IPS-20b (cell line): ENCODE measurements around the gene ZMAT5.

Source experiments
- H3K27ac ChIP-seq: one replicate; pipeline ENCODE4 v1.5.1; 2013; ENCODE audit warnings: low read length
- H3K27me3 ChIP-seq: 2 replicates; pipeline ENCODE4 v1.6.1; 2013; ENCODE audit warnings: mild to moderate bottlenecking, low read length, inconsistent platforms; ENCODE audit not compliant: insufficient read depth
- H3K36me3 ChIP-seq: 2 replicates; pipeline ENCODE4 v1.6.1; 2013; ENCODE audit warnings: low read depth, mild to moderate bottlenecking, inconsistent platforms, low read length, moderate library complexity; ENCODE audit not compliant: insufficient read depth
- H3K4me1 ChIP-seq: 2 replicates; pipeline ENCODE4 v1.6.1; 2013; ENCODE audit warnings: mild to moderate bottlenecking, control low read depth, inconsistent platforms, low read length, moderate library complexity; ENCODE audit not compliant: insufficient read depth
- H3K4me3 ChIP-seq: 2 replicates; pipeline ENCODE4 v1.5.1; 2013; ENCODE audit warnings: mild to moderate bottlenecking, low read length, inconsistent platforms
- H3K9ac ChIP-seq: 2 replicates; pipeline ENCODE4 v1.6.1; 2013; ENCODE audit warnings: low read depth, mild to moderate bottlenecking, inconsistent platforms, low read length, moderate library complexity
- H3K9me3 ChIP-seq: 2 replicates; pipeline ENCODE4 v1.6.1; 2013; ENCODE audit warnings: mild to moderate bottlenecking, low read depth, low read length, inconsistent platforms; ENCODE audit not compliant: insufficient read depth

ZMAT5 gene

GRCh38 chr22:29786031-29786430, 19.2 kb upstream of the ZMAT5 start:
- Histone ChIP-seq H3K27ac (no peak overlapping the region), H3K4me1 (peaks cover 6% of the 10 kb centered on the region; the same call in 1 of the 2 replicates), H3K4me3 (no peak overlapping the region), H3K27me3 (no peaks in the 10 kb centered on the region), H3K36me3 (peaks cover 30% of the 10 kb centered on the region), H3K9ac (no peak overlapping the region), H3K9me3 (no peaks in the 10 kb centered on the region)

DNA sequence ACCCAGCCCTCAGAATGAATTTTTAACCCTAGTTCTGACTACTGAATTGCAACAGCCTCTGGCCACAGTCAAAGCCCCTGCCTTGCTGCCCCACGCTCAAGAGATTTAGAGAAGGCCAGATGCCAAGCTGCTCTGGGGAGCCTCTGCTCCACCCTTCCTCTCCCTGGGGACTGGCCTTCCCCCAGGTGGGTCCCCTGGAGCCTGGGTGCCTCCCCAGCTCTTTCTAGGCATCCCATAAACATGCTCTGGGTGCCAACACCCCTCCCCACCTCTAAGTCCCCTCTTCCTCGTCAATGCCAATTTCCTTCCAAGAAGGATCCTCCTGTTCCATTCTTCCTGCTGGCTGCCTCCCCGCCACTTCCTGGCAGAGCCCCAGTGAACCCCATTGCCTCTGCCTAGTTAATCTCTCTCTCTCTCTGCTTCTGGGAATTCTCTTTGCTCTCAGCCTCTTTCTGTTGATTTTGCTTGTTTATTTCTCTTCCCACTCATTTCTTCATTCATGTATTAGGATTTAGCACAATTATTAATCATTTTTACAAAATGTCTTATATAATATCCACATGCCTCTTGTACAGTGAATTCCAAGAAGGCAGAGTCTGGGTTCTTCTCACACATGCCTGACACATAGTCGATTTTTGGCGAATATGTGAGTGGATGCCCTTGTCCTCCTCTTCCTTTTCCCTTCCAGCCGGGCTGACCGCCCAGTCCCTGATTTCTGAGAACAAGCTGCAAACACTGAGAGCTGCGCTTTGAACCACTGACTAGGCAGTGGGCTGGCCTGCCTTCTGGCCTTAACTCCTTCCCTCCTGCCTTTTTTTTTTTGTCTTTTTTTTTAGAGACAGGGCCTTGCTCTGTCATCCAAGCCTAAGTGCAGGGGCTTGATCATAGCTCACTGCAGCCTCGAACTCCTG, 17.9 kb upstream of the ZMAT5 start:
- Histone ChIP-seq H3K27me3 (no peaks in the 10 kb centered on the region), H3K9ac (no peak overlapping the region), H3K27ac (no peak overlapping the region), H3K9me3 (no peaks in the 10 kb centered on the region), H3K4me3 (no peak overlapping the region), H3K4me1 (peaks cover 6% of the 10 kb centered on the region; the same call in 1 of the 2 replicates), H3K36me3 (peaks cover 18% of the 10 kb centered on the region)

GRCh38 chr22:29782061-29782845, 15.4 kb upstream of the ZMAT5 start:
- no peak overlapping the region for H3K9ac ChIP-seq
- no peaks in the 10 kb centered on the region for H3K36me3 ChIP-seq
- H3K27me3 ChIP-seq, result no peaks in the 10 kb centered on the region
- H3K4me1 ChIP-seq, result peaks cover 6% of the 10 kb centered on the region
- H3K9me3 ChIP-seq, result no peaks in the 10 kb centered on the region
- H3K4me3 ChIP-seq, result no peak overlapping the region
- no peak overlapping the region for H3K27ac ChIP-seq

- H3K27me3 ChIP-seq, result no peaks in the 10 kb centered on the region
- no peaks in the 10 kb centered on the region for H3K9me3 ChIP-seq
- no peak overlapping the region for H3K27ac ChIP-seq
- no peaks in the 10 kb centered on the region for H3K36me3 ChIP-seq
- H3K4me3 ChIP-seq, result no peak overlapping the region
- H3K9ac ChIP-seq, result no peak overlapping the region
- peaks cover 4% of the 10 kb centered on the region for H3K4me1 ChIP-seq
Measured at GRCh38 chr22:29780748-29781676, 14.2 kb upstream of the ZMAT5 start.

GRCh38 chr22:29780220-29780619, 13.4 kb upstream of the ZMAT5 start:
- Histone ChIP-seq H3K4me3 (no peak overlapping the region), H3K27me3 (no peaks in the 10 kb centered on the region), H3K9me3 (no peaks in the 10 kb centered on the region), H3K4me1 (no peaks in the 10 kb centered on the region; the same call in 1 of the 2 replicates), H3K9ac (no peak overlapping the region), H3K27ac (no peak overlapping the region), H3K36me3 (no peaks in the 10 kb centered on the region)

DNA sequence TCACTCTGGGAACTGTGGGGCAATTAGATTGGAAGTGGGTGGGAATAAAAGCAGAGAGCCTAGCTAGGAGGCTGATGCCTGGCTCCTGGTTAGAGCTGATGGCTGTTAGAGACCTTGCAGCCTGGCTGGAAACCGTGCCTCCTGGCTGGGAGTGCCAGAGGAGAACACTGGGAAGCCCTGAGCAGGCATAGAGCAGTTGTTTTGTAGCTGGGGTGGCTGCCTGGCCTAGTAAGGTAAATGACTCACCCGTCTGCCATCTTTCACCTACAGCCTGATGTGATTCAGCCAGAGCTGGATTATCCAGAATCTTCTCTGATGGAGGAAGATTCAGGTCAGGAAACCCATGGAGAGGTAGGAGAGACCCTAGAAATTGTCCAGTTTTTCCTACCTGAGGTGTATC, 6.4 kb upstream of the ZMAT5 start:
- H3K27me3 ChIP-seq, result no peaks in the 10 kb centered on the region
- peaks cover 1% of the 10 kb centered on the region; the same call in 1 of the 2 replicates for H3K4me1 ChIP-seq
- no peak overlapping the region for H3K9ac ChIP-seq
- peaks cover 16% of the 10 kb centered on the region for H3K36me3 ChIP-seq
- H3K4me3 ChIP-seq, result no peak overlapping the region
- no peaks in the 10 kb centered on the region for H3K9me3 ChIP-seq
- H3K27ac ChIP-seq, result no peak overlapping the region

DNA sequence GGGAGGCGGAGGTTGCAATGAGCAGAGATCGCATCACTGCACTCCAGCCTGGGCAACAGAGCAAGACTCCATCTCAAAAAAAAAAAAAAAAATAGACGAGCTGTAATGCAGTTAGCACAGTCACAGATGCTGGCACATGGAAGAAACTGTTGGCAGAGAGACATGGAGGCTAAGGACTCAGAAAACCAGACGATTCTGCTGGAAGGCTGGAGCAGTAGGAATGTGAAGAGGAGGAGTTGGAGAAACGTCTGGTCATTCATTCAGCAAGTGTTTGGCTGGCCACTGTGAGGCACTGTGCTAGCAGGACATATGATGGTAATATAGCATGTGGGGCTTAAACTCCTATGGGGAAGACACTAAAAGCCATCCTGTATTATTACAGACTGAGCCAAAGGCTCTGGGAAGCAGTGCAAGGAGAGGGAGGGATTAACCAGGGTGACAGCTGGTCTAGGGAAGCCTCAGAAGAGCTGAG, 5.4 kb upstream of the ZMAT5 start:
- no peaks in the 10 kb centered on the region for H3K9me3 ChIP-seq
- no peak overlapping the region for H3K4me3 ChIP-seq
- H3K4me1 ChIP-seq, result peaks cover 5% of the 10 kb centered on the region; the same call in 1 of the 2 replicates
- H3K9ac ChIP-seq, result no peak overlapping the region
- H3K27me3 ChIP-seq, result no peaks in the 10 kb centered on the region
- no peak overlapping the region for H3K27ac ChIP-seq
- H3K36me3 ChIP-seq, result peaks cover 16% of the 10 kb centered on the region

- no peaks in the 10 kb centered on the region for H3K27me3 ChIP-seq
- H3K4me1 ChIP-seq, result peaks cover 5% of the 10 kb centered on the region; the same call in 1 of the 2 replicates
- H3K9ac ChIP-seq, result no peak overlapping the region
- H3K27ac ChIP-seq, result no peak overlapping the region
- no peak overlapping the region for H3K4me3 ChIP-seq
- peaks cover 16% of the 10 kb centered on the region for H3K36me3 ChIP-seq
- H3K9me3 ChIP-seq, result no peaks in the 10 kb centered on the region
Measured at GRCh38 chr22:29769723-29770321, 3.0 kb upstream of the ZMAT5 start.

GRCh38 chr22:29768052-29768693, 1.4 kb upstream of the ZMAT5 start:
- peaks cover 5% of the 10 kb centered on the region; the same call in 1 of the 2 replicates for H3K4me1 ChIP-seq
- no peak overlapping the region for H3K27ac ChIP-seq
- peak overlapping the region; percentile 94 for H3K9ac ChIP-seq
- no peaks in the 10 kb centered on the region for H3K27me3 ChIP-seq
- H3K4me3 ChIP-seq, result peak overlapping the region; percentile 92
- no peaks in the 10 kb centered on the region for H3K9me3 ChIP-seq
- H3K36me3 ChIP-seq, result peaks cover 16% of the 10 kb centered on the region

- Histone ChIP-seq H3K4me3 (peak within 1 kb of the TSS; percentile 92), H3K4me1 (peaks cover 5% of the 10 kb centered on the region; the same call in 1 of the 2 replicates), H3K9ac (peak within 1 kb of the TSS; percentile 94), H3K27ac (peak within 1 kb of the TSS; percentile 43), H3K36me3 (peaks cover 16% of the 10 kb centered on the region), H3K27me3 (no peaks in the 10 kb centered on the region), H3K9me3 (no peaks in the 10 kb centered on the region)
Measured at GRCh38 chr22:29767171-29768051, 604 bp upstream of the ZMAT5 start, which contains the start of gene UQCR10. Gene UQCR10 (plus strand): TSS chr22:29767369. CDS start chr22:29767399, 30 bp downstream.
